HepG2 (cell line): ENCODE results near the gene MPV17L2. TPM values are rescaled to one million over a fixed set of nuclear protein-coding genes. Genes with fewer than 3 reads are reported as not detected.

Experiments used
- ATAC-seq: fragments of 200-7000 bp; cut with Tn5 transposase; 3 replicates; pipeline ENCODE4 v1.9.1; 2020; ENCODE audit warnings: mild to moderate bottlenecking, moderate library complexity
- BruUV-seq: library from RNA; stranded (reverse); fragments of 400-500 nt; replicated peaks from 2 replicates; lab custom pipeline; 2021; lab: Mats Ljungman, UMichigan
- CTCF ChIA-PET: fragments of 300-600 bp; formaldehyde crosslinking; extraction: SDS; loops from one replicate; lab custom pipeline; 2021; ENCODE audit warnings: low total read pairs, inconsistent platforms, low intra/inter-chr PET ratio; lab: Yijun Ruan, JAX
- POLR2A ChIA-PET: fragments of 350-600 bp; sonication (Branson Sonifier 250); formaldehyde crosslinking; loops from one replicate; lab custom pipeline; 2020; ENCODE audit warnings: antibody characterized with exemption, inconsistent platforms; lab: Yijun Ruan, JAX
- DNase-seq: peaks from one replicate; pipeline ENCODE4 v3.0.0-alpha.2; 2015; ENCODE audit warnings: low spot score
- FAIRE-seq: peaks from 3 replicates; lab custom pipeline; 2011; peaks lifted over from hg19 to GRCh38; lab: Jason Lieb, UNC
- H2AFZ ChIP-seq: one replicate; pipeline ENCODE4 v1.6.1; 2011; ENCODE audit warnings: low read length, inconsistent platforms
- H3K27ac ChIP-seq: fragments of 300-600 bp; 3 replicates; pipeline ENCODE4 v1.8.0; 2011; ENCODE audit warnings: mixed run types, mild to moderate bottlenecking, mixed read lengths, low read length, inconsistent platforms; ENCODE audit not compliant: insufficient read depth; ENCODE audit errors: extremely low read length
- H3K27me3 ChIP-seq, 2 experiments: fragments of 200-600 bp in 1 of 2; 2 replicates in 1 of 2; 3 replicates in 1 of 2; pipeline versions ENCODE4 v1.6.0 to v1.8.0; 2011; ENCODE audit warnings: low read length in 2 of 2, mild to moderate bottlenecking in 2 of 2, moderate library complexity in 2 of 2, inconsistent platforms in 1 of 2; ENCODE audit not compliant: insufficient read depth in 2 of 2, control insufficient read depth in 1 of 2
- H3K36me3 ChIP-seq, 2 experiments: fragments of 200-600 bp in 1 of 2; replicated peaks in 1 of 2; 2 replicates in 1 of 2; 3 replicates in 1 of 2; pipeline versions ENCODE4 v1.5.1 to v1.8.0; 2011; ENCODE audit warnings: low read length in 2 of 2, inconsistent platforms in 1 of 2; ENCODE audit not compliant: insufficient read depth in 2 of 2, control insufficient read depth in 1 of 2
- H3K4me1 ChIP-seq: 2 replicates; pipeline ENCODE4 v1.5.1; 2012; ENCODE audit warnings: low read length, inconsistent platforms; ENCODE audit not compliant: insufficient read depth
- H3K4me2 ChIP-seq: 2 replicates; pipeline ENCODE4 v1.6.0; 2011; ENCODE audit warnings: low read depth, low read length, inconsistent platforms
- H3K4me3 ChIP-seq, 3 experiments: fragments of 200-600 bp in 1 of 3; sonication (generic), shearing (Covaris generic) in 1 of 3; replicated peaks in 1 of 3; 2 replicates each; pipeline ENCODE4 v1.5.1; 2011 to 2016; ENCODE audit warnings: low read length in 3 of 3, inconsistent platforms in 2 of 3, low read depth in 2 of 3, mild to moderate bottlenecking in 2 of 3, control low read depth in 1 of 3, mixed read lengths in 1 of 3; ENCODE audit not compliant: insufficient read depth in 1 of 3
- H3K79me2 ChIP-seq: one replicate; pipeline ENCODE4 v1.6.1; 2011; ENCODE audit warnings: low read length, inconsistent platforms; ENCODE audit not compliant: insufficient read depth
- H3K9ac ChIP-seq: 2 replicates; pipeline ENCODE4 v1.6.0; 2011; ENCODE audit warnings: mild to moderate bottlenecking, low read depth, low read length, inconsistent platforms; ENCODE audit not compliant: insufficient read depth
- H3K9me3 ChIP-seq: 2 replicates; pipeline ENCODE4 v1.5.1; 2012; ENCODE audit warnings: mild to moderate bottlenecking, low read length
- H4K20me1 ChIP-seq: 2 replicates; pipeline ENCODE4 v1.6.0; 2011; ENCODE audit warnings: inconsistent platforms, mild to moderate bottlenecking, low read length, moderate library complexity; ENCODE audit not compliant: insufficient read depth
- FOXO1 ChIP-seq: sonication (generic); formaldehyde crosslinking; IDR thresholded peaks from 2 replicates; pipeline ENCODE4 v1.4.0; 2020; ENCODE audit warnings: missing genetic modification reagents
- HES4 ChIP-seq: sonication (generic); formaldehyde crosslinking; IDR thresholded peaks from 2 replicates; pipeline ENCODE4 v1.9.0; 2021; ENCODE audit warnings: mild to moderate bottlenecking, missing genetic modification reagents, borderline replicate concordance
- HNRNPK ChIP-seq: fragments of 200-400 bp; formaldehyde crosslinking; IDR thresholded peaks from 2 replicates; pipeline ENCODE4 v1.6.1; 2018; ENCODE audit warnings: low read length, low read depth, moderate library complexity, mild to moderate bottlenecking; ENCODE audit not compliant: poor library complexity, severe bottlenecking
- JARID2 ChIP-seq: sonication (generic); formaldehyde crosslinking; IDR thresholded peaks from 2 replicates; pipeline ENCODE4 v1.8.1; 2023; ENCODE audit warnings: missing genetic modification reagents, inconsistent platforms; ENCODE audit not compliant: insufficient replicate concordance
- LCORL ChIP-seq, 2 experiments: fragments of 450-650 bp in 1 of 2; sonication (generic) in 1 of 2; formaldehyde crosslinking in 1 of 2; IDR thresholded peaks; 2 replicates each; pipeline versions ENCODE4 v1.5.0 to v1.6.1; 2017 to 2020; ENCODE audit warnings: antibody characterized with exemption in 1 of 2, missing genetic modification reagents in 1 of 2
- MNT ChIP-seq: fragments of 450-650 bp; IDR thresholded peaks from 2 replicates; pipeline ENCODE4 v1.6.1; 2016
- RELA ChIP-seq: sonication (generic); formaldehyde crosslinking; IDR thresholded peaks from 2 replicates; pipeline ENCODE4 v1.4.0; 2020; ENCODE audit warnings: missing genetic modification reagents
- RNF2 ChIP-seq: fragments of 450-650 bp; conservative IDR thresholded peaks from 2 replicates; pipeline ENCODE4 v1.6.1; 2016; ENCODE audit warnings: low read depth
- ZNF136 ChIP-seq: sonication (generic); formaldehyde crosslinking; IDR thresholded peaks from 2 replicates; pipeline ENCODE4 v1.8.1; 2022; ENCODE audit warnings: low read depth, mild to moderate bottlenecking, moderate library complexity, missing genetic modification reagents
- ZNF224 ChIP-seq: sonication (generic); formaldehyde crosslinking; IDR thresholded peaks from 2 replicates; pipeline ENCODE4 v1.5.0; 2020; ENCODE audit warnings: mild to moderate bottlenecking, missing genetic modification reagents
- ZNF383 ChIP-seq: sonication (generic); formaldehyde crosslinking; IDR thresholded peaks from 2 replicates; pipeline ENCODE4 v1.4.0; 2020; ENCODE audit warnings: missing genetic modification reagents, mild to moderate bottlenecking, borderline replicate concordance
- ZNF576 ChIP-seq: sonication (generic); formaldehyde crosslinking; IDR thresholded peaks from 2 replicates; pipeline ENCODE4 v1.4.0; 2020; ENCODE audit warnings: mild to moderate bottlenecking, missing genetic modification reagents
- ZNF639 ChIP-seq: conservative IDR thresholded peaks from 2 replicates; pipeline ENCODE4 v1.6.1; 2018; ENCODE audit warnings: missing genetic modification reagents
- ZNF761 ChIP-seq: sonication (generic); formaldehyde crosslinking; conservative IDR thresholded peaks from 2 replicates; pipeline ENCODE4 v1.4.0; 2020; ENCODE audit warnings: mild to moderate bottlenecking, missing genetic modification reagents
- ZNF768 ChIP-seq: sonication (generic); formaldehyde crosslinking; IDR thresholded peaks from 2 replicates; pipeline ENCODE4 v1.4.0; 2020; ENCODE audit warnings: missing genetic modification reagents
- WGBS: methylation state at CpG from one replicate; pipeline ENCODE4 v1.1.6; 2017; ENCODE audit warnings: low lambda C conversion rate; 5-methylcytosine and 5-hydroxymethylcytosine counted together
- in situ Hi-C: cut with HindIII; loops from 2 replicates; pipeline ENCODE4 v1.10.0; 2017; ENCODE audit warnings: low pct_unique_long_range_greater_than_20kb; ENCODE audit not compliant: extremely low pct_ligation_motif_present
- intact Hi-C: fragments of 100-400 bp; cut with micrococcal nuclease; formaldehyde crosslinking; loops from one replicate; pipeline ENCODE4 v1.10.0; 2022; ENCODE audit not compliant: unreplicated experiment
- polyA plus RNA-seq, 8 experiments: library from polyadenylated mRNA; depleted of rRNA in 3 of 8; stranded (reverse) in 7 of 8; unstranded in 1 of 8; fragments of >200 nt; fragmentation: Illumina TruSeq in 4 of 8; extraction: Trizol in 4 of 8; gene quantifications; 2 replicates each; pipeline versions ENCODE4 v1.2.1 to v1.2.3, GENCODE V29; 2011 to 2016; ENCODE audit warnings: low read depth in 4 of 8, missing spikeins in 1 of 8, mixed read lengths in 1 of 8; ENCODE audit not compliant: insufficient read depth in 1 of 8
- total RNA-seq, 5 experiments: library from RNA; depleted of rRNA; stranded (reverse); fragments of >200 nt; fragmentation: Illumina TruSeq; extraction: Trizol; gene quantifications; 2 replicates each; pipeline ENCODE4 v1.2.3, GENCODE V29; 2016; ENCODE audit warnings: low read depth in 1 of 5
- TF ChIP-seq, protein P1 (sequence below): sonication (generic); formaldehyde crosslinking; IDR thresholded peaks from 2 replicates; pipeline ENCODE4 v1.4.0; 2020; ENCODE audit warnings: mild to moderate bottlenecking, missing genetic modification reagents, borderline replicate concordance

MPV17L2 gene
- total and polyA plus RNA-seq, 2 of the 13 experiments (the other 11 are each of a cell fraction or from before 2014, with no cell fraction given), result 13.6 to 16.7 TPM

- TF ChIP-seq ZNF576 (CRISPR knock-in tag), result no peak
- no peak for TF ChIP-seq RELA (CRISPR knock-in tag)
- TF ChIP-seq ZNF383, result no peak
- TF ChIP-seq JARID2 (CRISPR knock-in tag), result no peak
Measured at GRCh38 chr19:18144361-18144760, 48.7 kb upstream of the MPV17L2 start (continued).

GRCh38 chr19:18144906-18145305 is 48.1 kb upstream of the MPV17L2 start:
- FAIRE-seq (no peak), DNase-seq (no peak), ATAC-seq (no peak)
- Histone ChIP-seq H3K9me3 (no peaks in the 10 kb centered on the region), H3K27ac (no peak overlapping the region), H4K20me1 (no peaks in the 10 kb centered on the region), H3K4me3 (no peak overlapping the region), H3K27me3 (no peaks in the 10 kb centered on the region; a peak in 1 of 5 replicates), H3K79me2 (no peaks in the 10 kb centered on the region), H3K4me2 (no peak overlapping the region), H2AFZ (no peak overlapping the region), H3K36me3 (peaks cover 17 to 46% of the 10 kb centered on the region in 2 experiments), H3K9ac (no peak overlapping the region), H3K4me1 (peaks cover 1% of the 10 kb centered on the region)
- ChIA-PET POLR2A (no interaction called here), CTCF (no interaction called here)
- BruUV-seq, result no TSS peak
- TF ChIP-seq, protein P1, sequence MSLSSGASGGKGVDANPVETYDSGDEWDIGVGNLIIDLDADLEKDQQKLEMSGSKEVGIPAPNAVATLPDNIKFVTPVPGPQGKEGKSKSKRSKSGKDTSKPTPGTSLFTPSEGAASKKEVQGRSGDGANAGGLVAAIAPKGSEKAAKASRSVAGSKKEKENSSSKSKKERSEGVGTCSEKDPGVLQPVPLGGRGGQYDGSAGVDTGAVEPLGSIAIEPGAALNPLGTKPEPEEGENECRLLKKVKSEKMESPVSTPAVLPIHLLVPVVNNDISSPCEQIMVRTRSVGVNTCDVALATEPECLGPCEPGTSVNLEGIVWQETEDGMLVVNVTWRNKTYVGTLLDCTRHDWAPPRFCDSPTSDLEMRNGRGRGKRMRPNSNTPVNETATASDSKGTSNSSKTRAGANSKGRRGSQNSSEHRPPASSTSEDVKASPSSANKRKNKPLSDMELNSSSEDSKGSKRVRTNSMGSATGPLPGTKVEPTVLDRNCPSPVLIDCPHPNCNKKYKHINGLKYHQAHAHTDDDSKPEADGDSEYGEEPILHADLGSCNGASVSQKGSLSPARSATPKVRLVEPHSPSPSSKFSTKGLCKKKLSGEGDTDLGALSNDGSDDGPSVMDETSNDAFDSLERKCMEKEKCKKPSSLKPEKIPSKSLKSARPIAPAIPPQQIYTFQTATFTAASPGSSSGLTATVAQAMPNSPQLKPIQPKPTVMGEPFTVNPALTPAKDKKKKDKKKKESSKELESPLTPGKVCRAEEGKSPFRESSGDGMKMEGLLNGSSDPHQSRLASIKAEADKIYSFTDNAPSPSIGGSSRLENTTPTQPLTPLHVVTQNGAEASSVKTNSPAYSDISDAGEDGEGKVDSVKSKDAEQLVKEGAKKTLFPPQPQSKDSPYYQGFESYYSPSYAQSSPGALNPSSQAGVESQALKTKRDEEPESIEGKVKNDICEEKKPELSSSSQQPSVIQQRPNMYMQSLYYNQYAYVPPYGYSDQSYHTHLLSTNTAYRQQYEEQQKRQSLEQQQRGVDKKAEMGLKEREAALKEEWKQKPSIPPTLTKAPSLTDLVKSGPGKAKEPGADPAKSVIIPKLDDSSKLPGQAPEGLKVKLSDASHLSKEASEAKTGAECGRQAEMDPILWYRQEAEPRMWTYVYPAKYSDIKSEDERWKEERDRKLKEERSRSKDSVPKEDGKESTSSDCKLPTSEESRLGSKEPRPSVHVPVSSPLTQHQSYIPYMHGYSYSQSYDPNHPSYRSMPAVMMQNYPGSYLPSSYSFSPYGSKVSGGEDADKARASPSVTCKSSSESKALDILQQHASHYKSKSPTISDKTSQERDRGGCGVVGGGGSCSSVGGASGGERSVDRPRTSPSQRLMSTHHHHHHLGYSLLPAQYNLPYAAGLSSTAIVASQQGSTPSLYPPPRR (CRISPR knock-in tag), result no peak
- TF ChIP-seq RELA (CRISPR knock-in tag), result no peak
- no peak for TF ChIP-seq MNT
- no peak for TF ChIP-seq ZNF224
- no peak for TF ChIP-seq RNF2
- no peak for TF ChIP-seq ZNF761
- TF ChIP-seq HES4 (CRISPR knock-in tag), result no peak
- TF ChIP-seq ZNF768 (CRISPR knock-in tag), result no peak
- no peak for TF ChIP-seq LCORL (IDR thresholded peaks at IDR 0.05)
- TF ChIP-seq LCORL (CRISPR knock-in tag; IDR thresholded peaks at IDR 0.05), result no peak
- TF ChIP-seq FOXO1 (CRISPR knock-in tag), result no peak
- TF ChIP-seq HNRNPK, result no peak
- no peak for TF ChIP-seq ZNF136 (CRISPR knock-in tag)
- no peak for TF ChIP-seq ZNF639 (CRISPR knock-in tag)
- in situ Hi-C loops, result no loop called here
- intact Hi-C loops, result no loop called here
- 95% methylated on average over 28 of the region's 28 CpGs for WGBS
